Spinal cord (tissue), 10 donors: Measurements from ENCODE around the gene ADAMTS12. TPM values are rescaled to one million over a fixed set of nuclear protein-coding genes. Genes with fewer than 3 reads are reported as not detected.

ENCODE experiments used
- DNase-seq, 6 donors: peaks; one replicate each; pipeline versions ENCODE4 v3.0.0 to v3.0.0-alpha.2; 2013 to 2015; ENCODE audit warnings: low spot score in 6 of 6, low read depth in 4 of 6
- H3K27ac ChIP-seq: one replicate; pipeline ENCODE4 v1.5.1; 2013; ENCODE audit warnings: low read depth, low read length, control low read depth
- H3K27me3 ChIP-seq: one replicate; pipeline ENCODE4 v1.6.1; 2013; ENCODE audit warnings: low read length; ENCODE audit not compliant: control insufficient read depth, insufficient read depth
- H3K36me3 ChIP-seq: one replicate; pipeline ENCODE4 v1.6.1; 2013; ENCODE audit warnings: low read length; ENCODE audit not compliant: control insufficient read depth, insufficient read depth
- H3K4me1 ChIP-seq: one replicate; pipeline ENCODE4 v1.6.1; 2013; ENCODE audit warnings: low read length; ENCODE audit not compliant: control insufficient read depth, insufficient read depth
- H3K4me3 ChIP-seq: one replicate; pipeline ENCODE4 v1.5.1; 2013; ENCODE audit warnings: low read depth, low read length, control low read depth
- H3K9me3 ChIP-seq: one replicate; pipeline ENCODE4 v1.6.1; 2013; ENCODE audit warnings: low read length; ENCODE audit not compliant: control insufficient read depth, insufficient read depth
- WGBS: methylation state at CpG from one replicate; pipeline ENCODE4 v1.1.5; 2013; ENCODE audit warnings: missing lambda C conversion rate; ENCODE audit not compliant: insufficient coverage; 5-methylcytosine and 5-hydroxymethylcytosine counted together
- polyA plus RNA-seq, 2 donors: library from polyadenylated mRNA; unstranded; fragments of 120-200 nt; gene quantifications; one replicate each; pipeline ENCODE4 v1.2.1, GENCODE V29; 2013; ENCODE audit not compliant: insufficient read length in 2 of 2
- total RNA-seq, 2 donors: library from RNA; depleted of rRNA in 1 of 2; stranded (reverse); fragments of 120-200 nt in 1 of 2; fragments of >200 nt in 1 of 2; gene quantifications; one replicate each; pipeline versions ENCODE4 v1.2.3 to v1.2.4, GENCODE V29; 2013 to 2014
- donor health status: healthy.

ADAMTS12 gene
- total and polyA plus RNA-seq, 4 donors: 8.1 to 44.5 (median 13.5) TPM

DNA sequence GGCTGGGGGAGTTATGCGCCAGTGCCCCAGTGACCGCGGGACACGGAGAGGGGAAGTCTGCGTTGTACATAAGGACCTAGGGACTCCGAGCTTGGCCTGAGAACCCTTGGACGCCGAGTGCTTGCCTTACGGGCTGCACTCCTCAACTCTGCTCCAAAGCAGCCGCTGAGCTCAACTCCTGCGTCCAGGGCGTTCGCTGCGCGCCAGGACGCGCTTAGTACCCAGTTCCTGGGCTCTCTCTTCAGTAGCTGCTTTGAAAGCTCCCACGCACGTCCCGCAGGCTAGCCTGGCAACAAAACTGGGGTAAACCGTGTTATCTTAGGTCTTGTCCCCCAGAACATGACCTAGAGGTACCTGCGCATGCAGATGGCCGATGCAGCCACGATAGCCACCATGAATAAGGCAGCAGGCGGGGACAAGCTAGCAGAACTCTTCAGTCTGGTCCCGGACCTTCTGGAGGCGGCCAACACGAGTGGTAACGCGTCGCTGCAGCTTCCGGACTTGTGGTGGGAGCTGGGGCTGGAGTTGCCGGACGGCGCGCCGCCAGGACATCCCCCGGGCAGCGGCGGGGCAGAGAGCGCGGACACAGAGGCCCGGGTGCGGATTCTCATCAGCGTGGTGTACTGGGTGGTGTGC lies 44.7 kb upstream of the ADAMTS12 start, which contains the start of gene RXFP3:
RXFP3 (plus strand) TSS at position 6 of the 636 bp plus-strand sequence; CDS start at position 361, 355 bp downstream.
- H3K4me3 ChIP-seq: peak within 1 kb of the TSS; percentile 16
- H3K9me3 ChIP-seq: no peaks in the 10 kb centered on the region
- H3K27ac ChIP-seq: no peak within 1 kb of the TSS
- peaks cover 33% of the 10 kb centered on the region for H3K4me1 ChIP-seq
- peak in 2 of 6 donors; percentile 40 to 49 for DNase-seq
- WGBS: 3% methylated on average over 45 of the region's 45 CpGs
- peaks cover 54% of the 10 kb centered on the region for H3K27me3 ChIP-seq
- H3K36me3 ChIP-seq: no peaks in the 10 kb centered on the region

GRCh38 chr5:33936004-33936380 lies 44.2 kb upstream of the ADAMTS12 start:
- under 1% methylated on average over 22 of the region's 30 CpGs for WGBS
- Histone ChIP-seq H3K36me3 (no peaks in the 10 kb centered on the region), H3K4me1 (peaks cover 33% of the 10 kb centered on the region), H3K27ac (no peak overlapping the region), H3K9me3 (no peaks in the 10 kb centered on the region), H3K27me3 (peaks cover 54% of the 10 kb centered on the region), H3K4me3 (peak overlapping the region; percentile 16)
- peak in 5 of 6 donors; percentile 17 to 81 (median 42) for DNase-seq

- no peak for DNase-seq
- H3K36me3 ChIP-seq: no peaks in the 10 kb centered on the region
- H3K27ac ChIP-seq: no peak overlapping the region
- WGBS: no CpG with 5 or more reads among the region's 1 CpG
- H3K9me3 ChIP-seq: no peaks in the 10 kb centered on the region
- H3K4me3 ChIP-seq: no peak overlapping the region
- H3K27me3 ChIP-seq: peaks cover 40% of the 10 kb centered on the region
- peaks cover 33% of the 10 kb centered on the region for H3K4me1 ChIP-seq
Measured at GRCh38 chr5:33934176-33934575, 42.4 kb upstream of the ADAMTS12 start.

DNA sequence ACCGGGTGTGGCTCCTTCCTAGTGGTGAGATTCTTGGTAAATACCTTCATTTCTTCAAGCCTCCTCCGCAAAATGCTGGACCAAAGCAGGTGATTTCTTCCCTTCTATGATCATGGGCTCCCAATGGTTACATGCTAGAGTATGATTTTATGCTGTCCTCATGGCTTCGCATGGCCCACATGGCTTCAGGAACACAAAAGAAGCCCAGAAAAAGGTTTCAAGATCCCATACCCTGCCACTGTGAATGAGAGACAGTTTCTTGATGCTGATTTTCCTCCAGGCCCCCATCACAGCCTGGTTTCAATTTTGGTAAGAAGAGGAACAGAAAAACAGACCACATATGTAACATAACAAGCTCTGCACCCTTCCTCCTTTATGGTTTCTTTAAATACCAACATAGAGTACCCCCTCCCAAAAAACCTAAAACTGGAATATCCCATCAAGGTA lies 42.0 kb upstream of the ADAMTS12 start:
- Histone ChIP-seq H3K36me3 (no peaks in the 10 kb centered on the region), H3K4me1 (peaks cover 31% of the 10 kb centered on the region), H3K27me3 (peaks cover 36% of the 10 kb centered on the region), H3K9me3 (no peaks in the 10 kb centered on the region), H3K4me3 (no peak overlapping the region), H3K27ac (no peak overlapping the region)
- no peak for DNase-seq
- whole genome bisulfite sequencing: 83% methylated on average over 1 of the region's 3 CpGs

DNA sequence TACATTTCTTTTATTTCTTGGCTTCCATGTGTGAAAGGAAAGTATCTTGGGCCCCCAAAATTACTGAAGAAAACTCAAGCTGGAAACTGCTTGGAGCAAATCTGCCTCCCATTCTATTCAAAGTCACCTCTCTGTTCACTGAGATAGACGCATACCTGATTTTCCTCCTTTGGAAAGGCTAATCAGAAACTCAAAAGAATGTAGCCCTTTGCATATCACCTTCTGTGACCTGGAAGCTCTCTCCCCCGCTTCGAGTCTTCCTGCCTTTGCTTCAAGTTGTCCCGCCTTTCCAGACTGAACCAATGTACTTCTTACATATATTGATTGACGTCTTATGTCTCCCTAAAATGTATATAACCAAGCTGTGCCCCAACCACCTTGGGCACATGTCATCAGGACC lies 39.3 kb upstream of the ADAMTS12 start:
- Histone ChIP-seq H3K4me1 (peaks cover 4% of the 10 kb centered on the region), H3K36me3 (no peaks in the 10 kb centered on the region), H3K27ac (no peak overlapping the region), H3K27me3 (peaks cover 10% of the 10 kb centered on the region), H3K4me3 (no peak overlapping the region), H3K9me3 (no peaks in the 10 kb centered on the region)
- DNase-seq: no peak
- 81% methylated on average over 5 of the region's 5 CpGs for WGBS

DNA sequence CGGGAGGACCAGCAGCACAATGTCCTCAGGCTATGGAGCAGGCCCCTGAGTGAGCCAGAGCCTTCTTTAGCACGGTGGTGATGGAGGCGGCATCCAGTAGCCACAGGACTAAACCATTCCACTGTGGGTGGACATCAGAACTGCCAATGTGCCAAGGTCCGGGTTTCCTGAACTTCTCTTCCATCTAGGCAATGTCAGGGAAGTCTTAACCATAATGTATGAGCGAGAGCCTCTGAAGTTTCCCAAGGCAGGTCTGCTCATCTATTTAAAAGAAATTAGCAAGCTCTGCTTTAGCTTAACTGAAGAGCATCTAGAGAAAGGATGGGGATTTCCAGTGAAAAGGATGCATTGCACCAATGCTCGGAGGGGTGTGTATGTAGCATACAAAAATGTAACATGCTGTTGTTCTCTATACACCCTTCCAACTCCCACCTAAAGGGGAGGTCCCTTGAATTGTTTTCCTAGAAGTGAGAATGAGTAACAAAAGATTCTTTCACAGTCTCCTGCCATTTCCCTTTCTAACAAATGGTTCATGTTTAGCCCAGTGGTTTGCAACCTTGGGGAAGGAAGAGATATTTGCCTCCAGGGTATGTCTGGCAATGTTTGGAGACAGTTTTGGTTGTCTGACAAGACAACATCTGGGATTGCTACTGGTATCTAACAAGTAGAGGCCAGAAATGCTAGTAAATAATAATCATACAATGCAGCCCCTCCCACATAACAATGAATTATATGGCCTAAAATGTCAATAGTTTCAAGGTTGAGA lies 38.3 kb upstream of the ADAMTS12 start:
- WGBS: 94% methylated on average over 5 of the region's 6 CpGs
- Histone ChIP-seq H3K27me3 (no peaks in the 10 kb centered on the region), H3K36me3 (no peaks in the 10 kb centered on the region), H3K4me1 (no peaks in the 10 kb centered on the region), H3K9me3 (no peaks in the 10 kb centered on the region), H3K4me3 (no peak overlapping the region), H3K27ac (no peak overlapping the region)
- no peak for DNase-seq

DNA sequence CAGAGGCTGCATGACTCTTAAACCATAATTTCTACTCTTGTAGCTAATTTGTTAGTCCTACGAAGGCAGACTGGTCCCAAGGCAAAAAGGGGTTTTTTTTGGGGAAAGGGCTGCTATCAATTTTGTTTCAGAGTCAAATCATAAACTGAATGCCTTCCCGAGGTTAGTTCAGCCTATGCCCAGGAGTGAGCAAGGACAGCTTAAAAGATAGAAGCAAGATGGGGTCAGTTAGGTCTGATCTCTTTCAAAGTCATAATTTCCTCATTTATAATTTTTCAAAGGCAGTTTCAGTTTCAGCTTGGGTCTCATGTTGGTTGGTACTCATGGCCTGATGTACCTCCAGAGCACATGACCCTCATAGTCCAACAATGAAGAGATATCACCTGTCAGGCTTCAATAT lies 36.5 kb upstream of the ADAMTS12 start:
- H3K9me3 ChIP-seq: no peaks in the 10 kb centered on the region
- 63% methylated on average over 1 of the region's 2 CpGs for WGBS
- no peak overlapping the region for H3K4me3 ChIP-seq

DNA sequence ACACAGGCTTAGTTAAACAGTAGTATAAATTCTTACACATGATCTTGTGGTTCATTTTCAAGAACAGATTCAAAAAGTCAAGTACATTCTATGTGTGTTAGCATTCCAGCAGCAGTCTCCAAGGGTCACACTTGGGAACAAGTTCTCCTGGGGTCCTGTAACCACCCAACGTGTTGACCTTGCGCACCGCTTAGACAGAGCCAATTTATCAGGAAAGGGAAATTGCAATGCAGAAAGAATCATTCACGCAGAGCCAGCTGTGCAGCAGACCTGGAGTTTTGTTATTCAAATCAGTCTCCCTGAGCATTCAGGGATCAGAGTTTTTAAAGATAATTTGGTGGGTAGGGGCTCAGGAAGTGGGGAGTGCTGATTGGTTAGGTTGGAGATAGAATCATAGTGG lies 35.9 kb upstream of the ADAMTS12 start:
- WGBS: 32% methylated on average over 4 of the region's 4 CpGs
- no peaks in the 10 kb centered on the region for H3K4me1 ChIP-seq
- no peak overlapping the region for H3K4me3 ChIP-seq
- DNase-seq: no peak
- H3K36me3 ChIP-seq: no peaks in the 10 kb centered on the region
- H3K9me3 ChIP-seq: no peaks in the 10 kb centered on the region
- no peaks in the 10 kb centered on the region for H3K27me3 ChIP-seq
- H3K27ac ChIP-seq: no peak overlapping the region

More for the DNA sequence above, 36.5 kb upstream of the ADAMTS12 start:
- no peaks in the 10 kb centered on the region for H3K36me3 ChIP-seq
- no peak for DNase-seq
- H3K27me3 ChIP-seq: no peaks in the 10 kb centered on the region
- H3K4me1 ChIP-seq: no peaks in the 10 kb centered on the region
- no peak overlapping the region for H3K27ac ChIP-seq

DNA sequence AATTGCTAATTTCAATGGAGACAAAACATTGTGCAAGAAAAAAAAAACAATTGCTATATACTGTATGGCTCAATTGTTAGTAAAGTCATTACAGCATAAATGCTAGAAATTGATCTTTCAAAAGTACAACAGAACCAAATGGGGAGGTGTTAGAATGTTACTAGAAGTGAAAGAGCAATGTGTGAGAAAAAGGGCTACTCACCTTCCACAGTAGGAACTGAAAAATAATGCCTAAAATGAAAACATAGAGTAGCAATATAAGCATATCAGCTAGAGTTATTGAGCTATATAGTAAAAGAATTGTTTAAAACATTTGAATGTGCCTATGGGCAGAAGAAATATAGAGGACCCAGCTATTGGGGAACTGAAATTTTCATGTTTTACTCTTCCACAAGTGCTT lies 33.5 kb upstream of the ADAMTS12 start:
- no peaks in the 10 kb centered on the region for H3K4me1 ChIP-seq
- H3K36me3 ChIP-seq: no peaks in the 10 kb centered on the region
- H3K9me3 ChIP-seq: no peaks in the 10 kb centered on the region
- no peaks in the 10 kb centered on the region for H3K27me3 ChIP-seq
- H3K27ac ChIP-seq: no peak overlapping the region
- H3K4me3 ChIP-seq: no peak overlapping the region
- no peak for DNase-seq

DNA sequence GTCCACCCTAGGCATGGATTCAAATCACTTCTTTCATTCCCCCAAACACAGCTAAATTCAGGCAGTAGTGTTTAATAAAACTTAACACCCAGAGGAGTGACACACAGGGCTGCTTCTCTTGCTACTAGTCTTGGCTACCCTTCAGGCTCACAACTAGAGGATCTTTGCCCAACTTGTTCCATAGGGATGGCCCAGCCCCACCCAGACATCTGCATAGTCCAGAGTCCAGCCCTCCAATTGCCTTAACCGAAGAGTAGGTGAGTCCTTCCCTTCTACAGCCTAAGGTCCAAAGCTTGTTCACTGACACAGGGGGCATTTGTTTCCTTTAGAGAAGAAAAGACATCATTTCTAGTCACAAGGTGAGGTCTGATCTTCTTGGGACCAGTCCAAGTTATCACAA lies 29.2 kb upstream of the ADAMTS12 start:
- no peak for DNase-seq
- Histone ChIP-seq H3K27ac (no peak overlapping the region), H3K9me3 (peaks cover 4% of the 10 kb centered on the region), H3K4me3 (no peak overlapping the region), H3K4me1 (no peaks in the 10 kb centered on the region), H3K36me3 (no peaks in the 10 kb centered on the region), H3K27me3 (no peaks in the 10 kb centered on the region)
- WGBS: no CpG with 5 or more reads among the region's 1 CpG
